Right atrium auricular region (tissue), 2 donors: ENCODE measurements around the gene MYH11. TPM values are rescaled to one million over a fixed set of nuclear protein-coding genes. Genes with fewer than 3 reads are reported as not detected.
A peak's percentile ranks its signal among the peaks of the same experiment; 100 is the strongest.

Source experiments
- DNase-seq: peaks from one replicate; pipeline ENCODE4 v3.0.0-alpha.2; 2019; ENCODE audit warnings: low spot score
- H3K27ac ChIP-seq, 2 donors: fragments of 200-600 bp; sonication (generic); 1 replicate in 1 of 2; 2 replicates in 1 of 2; pipeline ENCODE4 v1.5.1; 2016 to 2019
- H3K27me3 ChIP-seq, 2 donors: fragments of 200-600 bp; sonication (generic); one replicate each; pipeline versions ENCODE4 v1.5.1 to v1.6.0; 2017 to 2019
- H3K36me3 ChIP-seq: fragments of 200-600 bp; sonication (generic); one replicate; pipeline ENCODE4 v1.5.1; 2016
- H3K4me1 ChIP-seq, 2 donors: fragments of 200-600 bp; sonication (generic); one replicate each; pipeline versions ENCODE4 v1.5.1 to v1.6.0; 2017 to 2019
- H3K4me3 ChIP-seq, 2 donors: fragments of 200-600 bp; sonication (generic); 1 replicate in 1 of 2; 2 replicates in 1 of 2; pipeline ENCODE4 v1.5.1; 2017 to 2019; ENCODE audit warnings: mild to moderate bottlenecking in 1 of 2, moderate library complexity in 1 of 2
- H3K9me3 ChIP-seq, 2 donors: fragments of 200-600 bp; sonication (generic); one replicate each; pipeline ENCODE4 v1.5.1; 2019
- total RNA-seq, 2 donors: library from RNA; depleted of rRNA; stranded (reverse); fragments of >200 nt; gene quantifications; one replicate each; pipeline ENCODE4 v1.1.0, GENCODE V29; 2016
- TF ChIP-seq, protein P1 (sequence below), 2 donors: fragments of 200-600 bp; sonication (generic); IDR thresholded peaks; one replicate each; pipeline ENCODE4 v1.5.1; 2019; ENCODE audit warnings: antibody characterized with exemption in 2 of 2

The MYH11 gene
- total RNA-seq, 2 donors from 2014 or later: 60.8 to 89.0 TPM

DNA sequence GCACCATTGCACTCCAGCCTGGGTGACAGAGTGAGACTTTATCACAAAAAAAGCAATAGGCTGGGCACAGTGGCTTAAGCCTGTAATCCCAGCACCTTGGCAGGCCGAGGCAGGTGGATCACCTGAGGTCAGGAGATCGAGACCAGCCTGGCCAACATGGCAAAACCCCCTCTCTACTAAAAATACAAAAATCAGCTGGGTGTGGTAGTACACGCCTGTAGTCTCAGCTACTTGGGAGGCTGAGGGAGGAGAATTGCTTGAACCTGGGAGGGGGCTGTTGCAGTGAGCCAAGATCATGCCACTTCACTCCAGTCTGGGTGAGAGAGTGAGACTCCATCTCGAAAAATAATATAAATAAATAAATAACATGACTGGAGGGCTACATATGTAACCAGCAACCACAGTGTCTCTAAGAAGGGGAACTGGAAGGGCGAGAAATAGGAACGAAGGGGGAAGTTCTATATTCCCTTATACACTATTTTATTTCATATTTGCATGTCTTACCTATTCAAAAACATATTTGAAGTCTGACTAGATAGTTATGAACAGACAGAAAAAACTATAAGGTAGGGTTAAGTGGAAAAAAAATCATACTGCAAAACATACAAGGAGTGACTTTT, 25.9 kb downstream of the MYH11 start:
- H3K36me3 ChIP-seq: no peaks in the 10 kb centered on the region

DNA sequence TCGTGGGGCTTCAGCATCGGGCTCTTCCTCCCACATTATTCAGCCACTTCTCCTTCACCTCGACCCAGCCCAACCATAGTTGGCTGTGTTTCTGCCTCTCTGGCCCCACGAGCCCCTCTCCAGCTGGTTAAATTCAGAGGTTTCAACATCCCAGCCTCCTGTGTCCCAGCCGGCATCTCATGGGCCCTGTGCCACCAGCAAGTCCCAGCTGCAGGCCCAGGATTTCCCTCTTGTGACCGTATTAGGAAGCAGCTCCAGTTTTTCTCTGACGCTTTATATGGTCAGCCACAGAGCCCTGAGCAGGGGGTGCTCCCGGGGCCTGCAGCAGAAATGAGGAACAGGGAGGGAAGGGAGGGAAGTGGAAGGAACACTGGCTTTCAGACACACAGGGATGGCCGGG, 27.4 kb downstream of the MYH11 start:
- H3K27ac ChIP-seq: no peak overlapping the region
- H3K36me3 ChIP-seq: no peaks in the 10 kb centered on the region
- no peak overlapping the region for H3K4me3 ChIP-seq
- no peaks in the 10 kb centered on the region for H3K27me3 ChIP-seq
- H3K4me1 ChIP-seq: no peaks in the 10 kb centered on the region
- no peaks in the 10 kb centered on the region for H3K9me3 ChIP-seq
- TF ChIP-seq, protein P1, sequence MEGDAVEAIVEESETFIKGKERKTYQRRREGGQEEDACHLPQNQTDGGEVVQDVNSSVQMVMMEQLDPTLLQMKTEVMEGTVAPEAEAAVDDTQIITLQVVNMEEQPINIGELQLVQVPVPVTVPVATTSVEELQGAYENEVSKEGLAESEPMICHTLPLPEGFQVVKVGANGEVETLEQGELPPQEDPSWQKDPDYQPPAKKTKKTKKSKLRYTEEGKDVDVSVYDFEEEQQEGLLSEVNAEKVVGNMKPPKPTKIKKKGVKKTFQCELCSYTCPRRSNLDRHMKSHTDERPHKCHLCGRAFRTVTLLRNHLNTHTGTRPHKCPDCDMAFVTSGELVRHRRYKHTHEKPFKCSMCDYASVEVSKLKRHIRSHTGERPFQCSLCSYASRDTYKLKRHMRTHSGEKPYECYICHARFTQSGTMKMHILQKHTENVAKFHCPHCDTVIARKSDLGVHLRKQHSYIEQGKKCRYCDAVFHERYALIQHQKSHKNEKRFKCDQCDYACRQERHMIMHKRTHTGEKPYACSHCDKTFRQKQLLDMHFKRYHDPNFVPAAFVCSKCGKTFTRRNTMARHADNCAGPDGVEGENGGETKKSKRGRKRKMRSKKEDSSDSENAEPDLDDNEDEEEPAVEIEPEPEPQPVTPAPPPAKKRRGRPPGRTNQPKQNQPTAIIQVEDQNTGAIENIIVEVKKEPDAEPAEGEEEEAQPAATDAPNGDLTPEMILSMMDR (IDR thresholded peaks at IDR 0.05): no peak
- DNase-seq: peak; percentile 63

More for the DNA sequence above, 25.9 kb downstream of the MYH11 start:
- Histone ChIP-seq H3K9me3 (no peaks in the 10 kb centered on the region), H3K4me3 (no peak overlapping the region), H3K27ac (no peak overlapping the region), H3K27me3 (no peaks in the 10 kb centered on the region), H3K4me1 (peaks cover 0 to 4% of the 10 kb centered on the region in 2 donors)
- TF ChIP-seq, protein P1 (IDR thresholded peaks at IDR 0.05): no peak
- DNase-seq: no peak

DNA sequence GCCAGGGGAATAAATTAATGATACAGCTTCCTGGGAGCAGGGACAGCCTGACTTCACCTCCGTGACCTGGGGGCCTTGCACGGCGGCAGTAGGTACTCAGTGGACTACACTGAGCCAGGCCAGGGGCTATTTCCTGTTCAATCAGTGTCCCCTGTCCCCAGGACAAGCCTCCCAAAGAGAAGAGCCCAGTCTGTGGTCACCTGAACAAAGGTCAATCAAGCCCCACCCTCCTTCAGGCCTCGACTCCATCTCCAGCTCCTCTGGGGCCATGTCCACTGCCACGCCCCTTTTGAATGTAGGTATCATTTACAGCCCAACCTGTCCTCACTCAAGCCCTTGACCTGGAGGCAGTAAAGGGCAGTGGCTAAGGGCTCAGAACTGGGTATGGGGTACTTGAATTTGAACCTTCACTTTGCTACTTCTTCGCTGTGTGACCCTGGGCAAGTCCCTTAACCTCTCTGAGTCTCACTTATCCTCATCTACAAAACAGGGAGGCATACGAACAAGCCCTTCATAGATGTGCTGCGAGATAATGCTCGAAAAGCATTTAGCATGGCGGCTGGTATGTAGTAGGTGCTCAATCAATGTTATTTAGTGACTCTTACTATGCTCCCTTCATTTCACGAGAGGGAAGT, 29.0 kb downstream of the MYH11 start:
- no peak overlapping the region for H3K27ac ChIP-seq

DNA sequence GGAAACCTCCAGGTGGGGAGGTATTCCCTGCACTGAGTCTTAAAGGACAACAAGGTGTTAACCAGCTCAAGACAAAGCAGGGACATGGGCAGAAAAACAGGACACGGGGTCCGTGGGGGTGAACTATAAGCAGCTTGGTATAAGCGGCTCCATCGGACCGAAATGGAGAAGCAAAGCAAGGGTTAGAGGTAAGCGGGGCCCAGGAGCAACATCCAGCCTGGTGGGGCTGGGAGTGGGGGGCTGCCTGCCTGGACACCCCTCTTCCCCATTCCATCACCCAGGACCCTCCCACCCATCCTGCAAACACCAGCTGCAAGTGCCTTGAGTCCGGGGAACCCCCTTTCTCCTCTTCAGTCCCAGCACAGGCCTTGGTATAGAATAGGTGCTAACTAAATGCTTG, 29.5 kb downstream of the MYH11 start:
- Histone ChIP-seq H3K4me1 (no peaks in the 10 kb centered on the region), H3K27me3 (peaks cover 0 to 4% of the 10 kb centered on the region in 2 donors), H3K9me3 (no peaks in the 10 kb centered on the region), H3K4me3 (no peak overlapping the region), H3K27ac (no peak overlapping the region), H3K36me3 (no peaks in the 10 kb centered on the region)
- TF ChIP-seq, protein P1 (IDR thresholded peaks at IDR 0.05): no peak
- no peak for DNase-seq

More for the DNA sequence above, 29.0 kb downstream of the MYH11 start:
- TF ChIP-seq, protein P1 (IDR thresholded peaks at IDR 0.05): no peak
- Histone ChIP-seq H3K27me3 (no peaks in the 10 kb centered on the region), H3K36me3 (no peaks in the 10 kb centered on the region), H3K9me3 (no peaks in the 10 kb centered on the region), H3K4me3 (no peak overlapping the region), H3K4me1 (no peaks in the 10 kb centered on the region)
- DNase-seq: no peak

DNA sequence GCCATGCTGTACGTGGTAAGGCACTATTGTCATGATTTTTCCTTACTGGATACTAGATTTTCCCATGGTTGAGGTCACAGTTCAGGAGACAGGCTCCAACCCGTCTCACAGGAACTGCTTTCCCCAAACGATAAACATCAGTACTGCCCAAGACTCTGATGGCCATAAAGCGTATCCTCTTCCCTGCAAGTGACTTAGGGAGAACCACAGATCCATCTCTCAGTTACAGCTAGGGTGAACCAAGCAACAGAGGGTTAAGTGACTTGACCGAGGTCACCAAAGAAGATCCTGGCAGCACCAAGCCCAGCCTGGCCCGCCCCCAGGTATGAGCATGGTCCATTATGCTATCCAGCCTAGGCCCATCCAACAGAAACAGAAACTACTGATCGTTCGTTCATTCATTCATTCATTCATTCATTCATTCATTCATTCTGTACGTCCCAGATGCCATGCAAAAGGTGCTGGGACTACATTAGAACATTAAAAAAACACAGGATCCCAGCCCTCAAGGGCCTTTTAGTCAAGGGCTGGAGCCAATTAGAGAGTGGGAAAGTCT, 31.0 kb downstream of the MYH11 start:
- TF ChIP-seq, protein P1 (IDR thresholded peaks at IDR 0.05): no peak
- DNase-seq: no peak
- Histone ChIP-seq H3K27ac (no peak overlapping the region), H3K27me3 (peaks cover 0 to 4% of the 10 kb centered on the region in 2 donors), H3K9me3 (no peaks in the 10 kb centered on the region), H3K36me3 (no peaks in the 10 kb centered on the region), H3K4me1 (no peaks in the 10 kb centered on the region), H3K4me3 (no peak overlapping the region)
